Ishikawa (cell line): ENCODE measurements around the gene POU2F1.

Experiments used
- CEBPB ChIP-seq: IDR thresholded peaks from 2 replicates; pipeline ENCODE4 v1.6.1; 2012
- CREB1 ChIP-seq: IDR thresholded peaks from 2 replicates; pipeline ENCODE4 v1.6.1; 2012; ENCODE audit warnings: low read depth
- EGR1 ChIP-seq: IDR thresholded peaks from 2 replicates; pipeline ENCODE4 v1.6.1; 2012
- EP300 ChIP-seq: IDR thresholded peaks from 2 replicates; pipeline ENCODE4 v1.6.1; 2012; ENCODE audit warnings: borderline replicate concordance
- FOXM1 ChIP-seq: IDR thresholded peaks from 2 replicates; pipeline ENCODE4 v1.6.1; 2012; ENCODE audit warnings: low read depth, borderline replicate concordance
- NFIC ChIP-seq: IDR thresholded peaks from 2 replicates; pipeline ENCODE4 v1.6.1; 2012
- RAD21 ChIP-seq: IDR thresholded peaks from 2 replicates; pipeline ENCODE4 v1.6.1; 2012; ENCODE audit warnings: low read depth
- TAF1 ChIP-seq: IDR thresholded peaks from 2 replicates; pipeline ENCODE4 v1.6.1; 2012; ENCODE audit warnings: low read depth, mild to moderate bottlenecking
- TCF12 ChIP-seq: IDR thresholded peaks from 2 replicates; pipeline ENCODE4 v1.6.1; 2012; ENCODE audit warnings: low read depth
- TEAD4 ChIP-seq: IDR thresholded peaks from 2 replicates; pipeline ENCODE4 v1.6.1; 2012
- USF1 ChIP-seq: IDR thresholded peaks from 2 replicates; pipeline ENCODE4 v1.6.1; 2012
- YY1 ChIP-seq: IDR thresholded peaks from 2 replicates; pipeline ENCODE4 v1.6.1; 2012; ENCODE audit warnings: low read depth
- ZBTB7A ChIP-seq: IDR thresholded peaks from 2 replicates; pipeline ENCODE4 v1.6.1; 2012; ENCODE audit warnings: low read depth
- TF ChIP-seq, protein P1 (sequence below): IDR thresholded peaks from 2 replicates; pipeline ENCODE4 v1.6.1; 2012; ENCODE audit warnings: low read depth, mild to moderate bottlenecking
- TF ChIP-seq, protein P2 (sequence below): IDR thresholded peaks from 2 replicates; pipeline ENCODE4 v1.6.1; 2012

Gene POU2F1

DNA sequence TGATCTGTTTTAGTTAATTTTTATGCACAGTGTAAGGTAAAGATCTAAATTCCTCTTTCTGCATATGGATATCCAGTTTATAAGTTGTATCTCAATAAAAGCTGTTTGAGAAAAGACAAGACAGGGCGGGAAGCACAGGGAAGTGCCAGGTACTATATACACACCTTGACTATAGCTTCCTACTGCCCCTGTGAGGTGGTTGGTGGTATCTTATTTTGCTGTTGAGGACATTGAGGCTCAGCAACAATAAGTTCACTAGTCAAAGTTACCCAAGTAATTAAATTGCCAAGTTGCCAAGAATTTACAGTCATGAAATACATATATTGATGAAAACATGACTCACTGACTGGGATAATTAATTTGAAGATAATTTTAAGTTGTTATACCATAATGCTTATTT, 188.5 kb downstream of the POU2F1 start:
- TF ChIP-seq RAD21 (peak; percentile 43; the same call in 1 of the 2 replicates), TCF12 (no peak), TEAD4 (no peak)

DNA sequence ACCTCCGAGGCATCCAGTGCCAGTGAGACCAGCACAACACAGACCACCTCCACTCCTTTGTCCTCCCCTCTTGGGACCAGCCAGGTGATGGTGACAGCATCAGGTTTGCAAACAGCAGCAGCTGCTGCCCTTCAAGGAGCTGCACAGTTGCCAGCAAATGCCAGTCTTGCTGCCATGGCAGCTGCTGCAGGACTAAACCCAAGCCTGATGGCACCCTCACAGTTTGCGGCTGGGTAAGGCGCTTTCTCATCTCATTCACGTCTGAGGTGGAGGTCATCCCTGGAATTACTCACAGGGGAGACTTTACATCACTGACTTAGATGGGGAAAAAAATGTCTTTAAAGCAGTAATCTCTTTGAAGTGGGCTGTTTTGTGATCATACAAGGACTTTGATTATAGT, 191.4 kb downstream of the POU2F1 start:
- TF ChIP-seq EP300: no peak
- TF ChIP-seq ZBTB7A: no peak
- no peak for TF ChIP-seq USF1
- TF ChIP-seq FOXM1: no peak
- no peak for TF ChIP-seq EGR1
- no peak for TF ChIP-seq TAF1

GRCh38 chr1:167412920-167413319, 192.2 kb downstream of the POU2F1 start:
- TF ChIP-seq TEAD4 (no peak), EGR1 (no peak), CEBPB (no peak), FOXM1 (no peak), ZBTB7A (no peak), RAD21 (no peak), YY1 (no peak), CREB1 (no peak), EP300 (no peak)
- TF ChIP-seq, protein P1, sequence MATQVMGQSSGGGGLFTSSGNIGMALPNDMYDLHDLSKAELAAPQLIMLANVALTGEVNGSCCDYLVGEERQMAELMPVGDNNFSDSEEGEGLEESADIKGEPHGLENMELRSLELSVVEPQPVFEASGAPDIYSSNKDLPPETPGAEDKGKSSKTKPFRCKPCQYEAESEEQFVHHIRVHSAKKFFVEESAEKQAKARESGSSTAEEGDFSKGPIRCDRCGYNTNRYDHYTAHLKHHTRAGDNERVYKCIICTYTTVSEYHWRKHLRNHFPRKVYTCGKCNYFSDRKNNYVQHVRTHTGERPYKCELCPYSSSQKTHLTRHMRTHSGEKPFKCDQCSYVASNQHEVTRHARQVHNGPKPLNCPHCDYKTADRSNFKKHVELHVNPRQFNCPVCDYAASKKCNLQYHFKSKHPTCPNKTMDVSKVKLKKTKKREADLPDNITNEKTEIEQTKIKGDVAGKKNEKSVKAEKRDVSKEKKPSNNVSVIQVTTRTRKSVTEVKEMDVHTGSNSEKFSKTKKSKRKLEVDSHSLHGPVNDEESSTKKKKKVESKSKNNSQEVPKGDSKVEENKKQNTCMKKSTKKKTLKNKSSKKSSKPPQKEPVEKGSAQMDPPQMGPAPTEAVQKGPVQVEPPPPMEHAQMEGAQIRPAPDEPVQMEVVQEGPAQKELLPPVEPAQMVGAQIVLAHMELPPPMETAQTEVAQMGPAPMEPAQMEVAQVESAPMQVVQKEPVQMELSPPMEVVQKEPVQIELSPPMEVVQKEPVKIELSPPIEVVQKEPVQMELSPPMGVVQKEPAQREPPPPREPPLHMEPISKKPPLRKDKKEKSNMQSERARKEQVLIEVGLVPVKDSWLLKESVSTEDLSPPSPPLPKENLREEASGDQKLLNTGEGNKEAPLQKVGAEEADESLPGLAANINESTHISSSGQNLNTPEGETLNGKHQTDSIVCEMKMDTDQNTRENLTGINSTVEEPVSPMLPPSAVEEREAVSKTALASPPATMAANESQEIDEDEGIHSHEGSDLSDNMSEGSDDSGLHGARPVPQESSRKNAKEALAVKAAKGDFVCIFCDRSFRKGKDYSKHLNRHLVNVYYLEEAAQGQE: no peak
- TF ChIP-seq, protein P2, sequence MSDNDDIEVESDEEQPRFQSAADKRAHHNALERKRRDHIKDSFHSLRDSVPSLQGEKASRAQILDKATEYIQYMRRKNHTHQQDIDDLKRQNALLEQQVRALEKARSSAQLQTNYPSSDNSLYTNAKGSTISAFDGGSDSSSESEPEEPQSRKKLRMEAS: no peak

DNA sequence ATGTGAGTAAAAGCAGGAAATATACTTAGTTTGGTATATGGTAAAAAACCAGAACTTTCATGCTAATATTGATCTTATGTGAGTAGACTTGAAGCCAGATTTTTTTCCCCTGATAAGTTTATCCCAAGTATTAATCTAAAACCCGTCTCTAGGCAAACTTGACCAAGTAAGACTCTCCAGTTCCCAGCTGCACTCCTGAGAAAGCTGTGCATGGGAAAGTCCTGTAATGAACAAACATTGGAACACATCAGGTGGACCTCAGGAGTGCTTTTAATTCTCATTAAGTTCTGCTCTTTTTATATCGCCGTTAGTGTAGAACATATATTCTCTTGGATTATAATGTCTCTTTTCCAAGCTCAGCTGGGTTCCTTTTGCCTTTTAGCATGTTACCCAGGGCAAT, 192.6 kb downstream of the POU2F1 start:
- TF ChIP-seq TEAD4 (no peak), YY1 (no peak), NFIC (no peak), TAF1 (no peak), EP300 (no peak), CEBPB (no peak), FOXM1 (no peak), RAD21 (no peak), TCF12 (no peak), EGR1 (no peak), ZBTB7A (no peak), USF1 (no peak), CREB1 (no peak)
- TF ChIP-seq, protein P1: no peak
- TF ChIP-seq, protein P2: no peak

GRCh38 chr1:167416506-167416905, 195.8 kb downstream of the POU2F1 start:
- TF ChIP-seq TCF12: no peak

- TF ChIP-seq TEAD4 (no peak), CEBPB (no peak), ZBTB7A (no peak), USF1 (no peak), EGR1 (no peak), EP300 (no peak), CREB1 (no peak), YY1 (no peak), TCF12 (no peak)
Measured at GRCh38 chr1:167418391-167418790, 197.7 kb downstream of the POU2F1 start.
